ENCODE data around the gene ATF6.

GRCh38 chr1:161885003-161885402 lies 118.9 kb downstream of the ATF6 start:
- TF ChIP-seq, protein P1, sequence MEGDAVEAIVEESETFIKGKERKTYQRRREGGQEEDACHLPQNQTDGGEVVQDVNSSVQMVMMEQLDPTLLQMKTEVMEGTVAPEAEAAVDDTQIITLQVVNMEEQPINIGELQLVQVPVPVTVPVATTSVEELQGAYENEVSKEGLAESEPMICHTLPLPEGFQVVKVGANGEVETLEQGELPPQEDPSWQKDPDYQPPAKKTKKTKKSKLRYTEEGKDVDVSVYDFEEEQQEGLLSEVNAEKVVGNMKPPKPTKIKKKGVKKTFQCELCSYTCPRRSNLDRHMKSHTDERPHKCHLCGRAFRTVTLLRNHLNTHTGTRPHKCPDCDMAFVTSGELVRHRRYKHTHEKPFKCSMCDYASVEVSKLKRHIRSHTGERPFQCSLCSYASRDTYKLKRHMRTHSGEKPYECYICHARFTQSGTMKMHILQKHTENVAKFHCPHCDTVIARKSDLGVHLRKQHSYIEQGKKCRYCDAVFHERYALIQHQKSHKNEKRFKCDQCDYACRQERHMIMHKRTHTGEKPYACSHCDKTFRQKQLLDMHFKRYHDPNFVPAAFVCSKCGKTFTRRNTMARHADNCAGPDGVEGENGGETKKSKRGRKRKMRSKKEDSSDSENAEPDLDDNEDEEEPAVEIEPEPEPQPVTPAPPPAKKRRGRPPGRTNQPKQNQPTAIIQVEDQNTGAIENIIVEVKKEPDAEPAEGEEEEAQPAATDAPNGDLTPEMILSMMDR (conservative IDR thresholded peaks at IDR 0.05; ENCODE audit: low read depth, low read length), result no peak
- TF ChIP-seq CEBPB (IDR thresholded peaks at IDR 0.05; ENCODE audit: low read depth, low read length), result no peak
- no peak for TF ChIP-seq RAD21 (IDR thresholded peaks at IDR 0.05; ENCODE audit: low read length)
- TF ChIP-seq POLR2A (IDR thresholded peaks at IDR 0.05; ENCODE audit: low read depth, low read length), result no peak
- peak; percentile 51; the same call in 1 of the 2 replicates for TF ChIP-seq FOS (IDR thresholded peaks at IDR 0.05; ENCODE audit: low read depth, low read length)
- TF ChIP-seq RFX5 (IDR thresholded peaks at IDR 0.05; ENCODE audit: low read depth, low read length), result no peak
- TF ChIP-seq MXI1 (IDR thresholded peaks at IDR 0.05; ENCODE audit: borderline replicate concordance, low read depth, low read length), result no peak
- TF ChIP-seq MAFK (IDR thresholded peaks at IDR 0.05; ENCODE audit: low read depth, low read length), result no peak
- TF ChIP-seq SMC3 (IDR thresholded peaks at IDR 0.05; ENCODE audit: low read depth, low read length), result peak; percentile 4; the same call in 1 of the 2 replicates
- TF ChIP-seq BHLHE40 (IDR thresholded peaks at IDR 0.05; ENCODE audit: low read depth, low read length), result no peak
- TF ChIP-seq MAZ (IDR thresholded peaks at IDR 0.05; ENCODE audit: borderline replicate concordance, low read depth, low read length), result no peak
- TF ChIP-seq, protein P2, sequence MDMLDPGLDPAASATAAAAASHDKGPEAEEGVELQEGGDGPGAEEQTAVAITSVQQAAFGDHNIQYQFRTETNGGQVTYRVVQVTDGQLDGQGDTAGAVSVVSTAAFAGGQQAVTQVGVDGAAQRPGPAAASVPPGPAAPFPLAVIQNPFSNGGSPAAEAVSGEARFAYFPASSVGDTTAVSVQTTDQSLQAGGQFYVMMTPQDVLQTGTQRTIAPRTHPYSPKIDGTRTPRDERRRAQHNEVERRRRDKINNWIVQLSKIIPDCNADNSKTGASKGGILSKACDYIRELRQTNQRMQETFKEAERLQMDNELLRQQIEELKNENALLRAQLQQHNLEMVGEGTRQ (IDR thresholded peaks at IDR 0.05; ENCODE audit: low read depth, low read length), result no peak
- no peak for TF ChIP-seq CHD1 (IDR thresholded peaks at IDR 0.05; ENCODE audit: low read depth, low read length)
- no peak for TF ChIP-seq NFE2L2 (IDR thresholded peaks at IDR 0.05; ENCODE audit: low read depth, low read length)
